ENCODE results near the gene CYP19A1.

Gene CYP19A1

GRCh38 chr15:51172193-51172592 lies 166.2 kb downstream of the CYP19A1 start:
- DNase-seq: peak; percentile 53

GRCh38 chr15:51171634-51171932 lies 166.8 kb downstream of the CYP19A1 start:
- no peak for DNase-seq

- no peak for DNase-seq
Measured at GRCh38 chr15:51170882-51171633, 167.3 kb downstream of the CYP19A1 start.

GRCh38 chr15:51168700-51169099 lies 169.7 kb downstream of the CYP19A1 start:
- DNase-seq: no peak

- no peak for DNase-seq
Measured at GRCh38 chr15:51163843-51164242, 174.6 kb downstream of the CYP19A1 start.

- DNase-seq: peak; percentile 78
Measured at GRCh38 chr15:51162865-51163762, 175.3 kb downstream of the CYP19A1 start.

- no peak for DNase-seq
Measured at GRCh38 chr15:51161491-51162220, 176.7 kb downstream of the CYP19A1 start.

- no peak for DNase-seq
Measured at GRCh38 chr15:51160484-51160883, 177.9 kb downstream of the CYP19A1 start.

All from right hindlimb (tissue), 1 donor.